ENCODE measurements around the gene GNLY.

DNA sequence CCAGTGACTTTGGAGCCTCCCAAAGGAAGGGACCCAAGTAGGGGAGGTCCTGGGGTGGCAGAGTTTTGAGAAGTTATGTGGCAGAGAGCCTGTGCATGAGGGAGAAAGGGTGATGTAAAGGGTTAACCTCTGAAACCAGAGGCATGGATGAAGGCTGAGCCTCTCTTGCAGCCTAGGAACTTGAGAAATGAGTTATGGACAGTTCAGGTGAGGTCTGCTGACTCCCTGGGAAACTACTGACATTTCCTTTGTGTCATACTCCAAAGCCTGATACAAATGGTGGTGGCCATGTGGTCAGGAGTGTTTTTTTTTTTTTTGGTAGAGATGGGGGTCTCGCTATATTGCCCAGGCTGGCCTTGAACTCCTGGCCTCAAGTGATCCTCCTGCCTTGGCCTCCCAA is 12.4 kb upstream of the GNLY start:
- no peak for TF ChIP-seq EP300 (IDR thresholded peaks at IDR 0.05)
- TF ChIP-seq, protein P1, sequence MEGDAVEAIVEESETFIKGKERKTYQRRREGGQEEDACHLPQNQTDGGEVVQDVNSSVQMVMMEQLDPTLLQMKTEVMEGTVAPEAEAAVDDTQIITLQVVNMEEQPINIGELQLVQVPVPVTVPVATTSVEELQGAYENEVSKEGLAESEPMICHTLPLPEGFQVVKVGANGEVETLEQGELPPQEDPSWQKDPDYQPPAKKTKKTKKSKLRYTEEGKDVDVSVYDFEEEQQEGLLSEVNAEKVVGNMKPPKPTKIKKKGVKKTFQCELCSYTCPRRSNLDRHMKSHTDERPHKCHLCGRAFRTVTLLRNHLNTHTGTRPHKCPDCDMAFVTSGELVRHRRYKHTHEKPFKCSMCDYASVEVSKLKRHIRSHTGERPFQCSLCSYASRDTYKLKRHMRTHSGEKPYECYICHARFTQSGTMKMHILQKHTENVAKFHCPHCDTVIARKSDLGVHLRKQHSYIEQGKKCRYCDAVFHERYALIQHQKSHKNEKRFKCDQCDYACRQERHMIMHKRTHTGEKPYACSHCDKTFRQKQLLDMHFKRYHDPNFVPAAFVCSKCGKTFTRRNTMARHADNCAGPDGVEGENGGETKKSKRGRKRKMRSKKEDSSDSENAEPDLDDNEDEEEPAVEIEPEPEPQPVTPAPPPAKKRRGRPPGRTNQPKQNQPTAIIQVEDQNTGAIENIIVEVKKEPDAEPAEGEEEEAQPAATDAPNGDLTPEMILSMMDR (IDR thresholded peaks at IDR 0.05), result no peak

Measured in upper lobe of left lung (tissue), 4 donors.